ENCODE results near the gene PIK3AP1. TPM values are rescaled to one million over a fixed set of nuclear protein-coding genes. Genes with fewer than 3 reads are reported as not detected.

Gene PIK3AP1
- total and polyA plus RNA-seq, 2 of the 4 experiments (the other 2 are of a cell fraction): under 0.01 to 0.14 TPM

DNA sequence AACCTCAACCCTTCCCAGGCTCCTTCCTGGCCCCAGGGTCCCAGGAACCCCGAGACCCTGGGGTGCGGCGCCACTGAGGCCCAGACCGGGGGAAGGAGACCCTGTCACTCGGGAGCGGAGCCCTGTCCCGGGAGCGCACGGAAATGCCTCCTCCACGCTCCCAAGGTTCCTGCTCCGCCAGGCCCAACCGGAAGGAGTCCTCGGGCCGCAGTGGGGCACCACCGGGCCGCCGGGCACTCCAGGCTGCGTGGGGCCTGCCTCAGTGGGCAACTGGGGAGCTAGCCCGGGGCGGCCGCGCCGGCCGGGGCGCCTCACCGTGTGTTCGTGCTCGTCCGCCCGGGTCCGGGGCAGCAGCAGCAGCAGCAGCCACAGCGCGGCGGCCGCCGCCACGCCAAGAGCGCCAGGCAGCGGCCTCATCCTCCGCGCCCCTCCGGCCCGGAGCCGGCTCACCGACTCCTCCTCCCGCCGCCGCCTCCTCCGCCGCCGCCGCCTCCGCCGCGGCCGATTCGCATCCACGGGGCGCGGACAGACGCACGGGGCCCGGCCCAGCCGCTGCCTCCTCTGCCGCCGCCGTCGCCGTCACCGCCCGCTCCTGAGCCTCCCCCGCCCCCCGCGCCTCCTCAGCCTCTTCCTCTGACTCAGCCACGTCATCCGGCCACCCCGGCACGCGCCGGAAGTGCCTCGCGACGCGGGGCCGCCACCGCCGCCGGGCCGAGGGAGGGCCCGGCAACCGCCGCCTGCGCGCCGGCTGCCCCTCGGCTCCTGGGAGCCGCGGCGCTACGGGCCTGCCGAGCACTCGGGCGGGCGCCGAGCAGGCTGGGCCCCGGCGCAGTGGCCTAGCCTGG is 133.7 kb downstream of the PIK3AP1 start, which contains the start of gene TM9SF3 (continued):
- TF ChIP-seq, protein P1, sequence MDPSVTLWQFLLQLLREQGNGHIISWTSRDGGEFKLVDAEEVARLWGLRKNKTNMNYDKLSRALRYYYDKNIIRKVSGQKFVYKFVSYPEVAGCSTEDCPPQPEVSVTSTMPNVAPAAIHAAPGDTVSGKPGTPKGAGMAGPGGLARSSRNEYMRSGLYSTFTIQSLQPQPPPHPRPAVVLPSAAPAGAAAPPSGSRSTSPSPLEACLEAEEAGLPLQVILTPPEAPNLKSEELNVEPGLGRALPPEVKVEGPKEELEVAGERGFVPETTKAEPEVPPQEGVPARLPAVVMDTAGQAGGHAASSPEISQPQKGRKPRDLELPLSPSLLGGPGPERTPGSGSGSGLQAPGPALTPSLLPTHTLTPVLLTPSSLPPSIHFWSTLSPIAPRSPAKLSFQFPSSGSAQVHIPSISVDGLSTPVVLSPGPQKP (IDR thresholded peaks at IDR 0.05; ENCODE audit: borderline replicate concordance, low read depth, low read length): no peak
